Left hindlimb (tissue), 1 donor: Measurements from ENCODE around the gene CFAP61.
A peak's percentile ranks its signal among the peaks of the same experiment; 100 is the strongest.
"Not testable (repeated sequence)": the region's sequence is repeated elsewhere in the genome, so short reads cannot be mapped to it uniquely, and the experiment has no call there.

Experiments
- DNase-seq: peaks from one replicate; pipeline ENCODE4 v3.0.0-alpha.2; 2018

Gene CFAP61

DNA sequence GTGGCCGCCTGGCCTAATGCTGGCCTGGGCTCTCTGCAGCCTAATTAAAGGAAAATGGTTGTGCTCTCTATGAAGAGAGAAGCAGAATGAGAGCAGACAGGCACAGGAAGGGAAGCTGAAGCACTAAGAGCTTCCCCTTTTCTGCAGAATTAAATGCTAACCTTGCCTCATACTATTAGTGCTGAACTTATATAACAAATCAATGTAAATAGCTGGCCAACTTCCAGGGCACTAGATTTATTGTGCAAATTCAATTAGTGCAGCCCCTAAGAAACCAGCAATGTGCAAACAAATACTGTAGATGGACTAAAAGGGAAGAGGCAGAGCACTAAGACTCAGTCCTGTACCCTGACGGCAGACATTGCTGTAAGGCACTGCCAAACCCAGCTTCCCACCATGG is 279.5 kb downstream of the CFAP61 start:
- no peak for DNase-seq

DNA sequence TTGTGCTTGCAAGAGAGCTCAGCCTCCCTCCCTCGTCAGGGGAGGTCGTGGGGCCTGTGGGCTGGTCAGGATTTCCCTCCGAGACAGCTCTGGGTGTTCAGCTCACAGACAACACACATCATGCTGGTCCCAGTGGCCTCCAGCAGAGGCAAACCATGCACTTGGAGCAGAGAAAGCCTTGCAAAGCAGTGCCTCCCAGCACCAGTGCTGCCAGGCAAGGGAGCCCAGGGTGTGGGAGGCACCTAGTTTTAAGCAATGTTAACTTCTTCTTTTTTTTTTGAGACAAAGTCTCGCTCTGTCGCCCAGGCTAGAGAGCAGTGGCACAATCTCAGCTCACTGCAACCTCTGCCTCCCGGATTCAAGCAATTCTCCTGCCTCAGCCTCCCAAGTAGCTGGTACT is 281.5 kb downstream of the CFAP61 start:
- no peak for DNase-seq

DNA sequence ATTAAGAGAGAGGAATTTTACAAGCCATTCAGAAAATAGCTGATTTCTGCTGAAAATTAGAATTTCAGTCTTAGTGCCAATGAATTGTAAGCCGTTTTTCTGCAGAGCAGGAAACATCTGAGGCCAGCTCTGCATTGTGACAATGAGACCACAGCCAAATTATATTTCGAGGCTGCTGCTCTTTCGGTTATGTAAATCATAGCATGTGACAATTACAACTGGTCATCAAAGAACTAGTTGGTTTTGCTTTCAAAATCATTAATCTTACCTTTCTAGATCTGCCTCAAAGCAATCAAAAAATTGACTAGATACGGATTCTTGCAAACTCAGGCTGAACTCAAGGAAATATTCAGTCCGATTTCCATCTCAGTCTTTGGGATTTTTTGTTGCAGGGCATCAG is 282.2 kb downstream of the CFAP61 start:
- DNase-seq: no peak

DNA sequence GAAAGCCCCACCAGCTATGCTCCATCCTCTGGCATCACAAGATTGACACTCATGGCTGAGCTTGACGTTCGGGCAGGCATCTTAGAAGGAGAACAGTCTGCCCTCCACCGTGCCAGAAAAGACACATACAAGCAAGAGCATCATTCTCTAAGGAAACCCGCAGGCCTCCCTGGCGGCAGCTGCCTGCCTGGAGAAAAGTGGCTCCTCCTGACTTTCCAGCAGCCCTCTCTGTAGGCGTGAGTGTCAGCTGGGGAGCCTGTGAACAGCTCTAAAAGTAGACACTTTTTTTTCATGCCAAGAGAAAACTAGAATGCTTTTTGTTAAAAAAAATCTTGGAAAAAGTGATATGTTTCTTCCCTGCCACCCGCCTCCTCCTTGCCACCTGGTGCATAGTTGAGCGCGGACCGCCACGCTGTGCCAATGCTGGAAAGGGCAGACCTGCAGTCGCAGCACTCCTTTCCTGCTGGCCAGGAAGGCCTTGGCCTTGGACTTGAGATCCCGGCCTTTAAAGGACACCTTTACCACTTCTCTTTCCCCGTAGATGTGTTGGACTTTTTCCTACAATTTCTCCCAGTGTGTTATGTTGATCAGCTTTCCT is 285.9 kb downstream of the CFAP61 start:
- no peak for DNase-seq

DNA sequence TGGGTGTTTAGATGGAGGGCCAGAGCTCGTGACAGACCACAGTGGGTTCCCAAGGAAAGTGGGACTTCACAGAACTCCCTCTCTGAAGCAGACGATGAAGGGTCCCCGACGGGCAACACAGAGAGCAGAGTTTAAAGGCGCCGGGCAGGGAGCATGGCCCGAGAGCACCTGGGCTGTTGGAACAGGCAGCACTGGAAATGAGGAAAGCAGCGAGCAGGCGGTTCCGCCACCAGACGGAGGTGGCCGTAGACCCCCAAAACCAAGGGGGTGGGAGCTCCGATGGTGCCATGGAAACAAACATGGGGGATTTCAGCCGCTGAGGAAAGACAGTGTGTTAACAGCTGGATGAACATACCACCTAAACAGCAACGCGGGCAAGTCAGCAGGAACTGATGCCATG is 288.1 kb downstream of the CFAP61 start:
- DNase-seq: no peak

DNA sequence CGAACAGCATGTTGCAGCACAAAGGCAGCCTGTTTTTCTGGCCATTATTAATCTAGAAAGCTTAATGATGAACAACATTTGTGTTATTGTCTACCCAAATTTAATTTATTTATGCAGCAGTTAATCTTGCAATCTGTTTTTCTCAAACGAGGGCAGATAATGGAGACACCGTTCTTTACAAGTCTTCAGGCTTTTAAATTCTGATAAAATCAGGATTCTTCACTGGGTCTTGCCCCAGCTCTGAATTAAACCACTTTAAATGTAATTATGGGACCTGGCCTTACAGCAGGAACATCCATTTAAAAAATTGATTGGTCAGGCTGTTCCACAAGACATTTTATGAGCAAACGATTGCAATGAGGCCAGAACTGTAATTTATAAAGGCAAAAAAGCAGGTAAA is 289.0 kb downstream of the CFAP61 start:
- no peak for DNase-seq

DNA sequence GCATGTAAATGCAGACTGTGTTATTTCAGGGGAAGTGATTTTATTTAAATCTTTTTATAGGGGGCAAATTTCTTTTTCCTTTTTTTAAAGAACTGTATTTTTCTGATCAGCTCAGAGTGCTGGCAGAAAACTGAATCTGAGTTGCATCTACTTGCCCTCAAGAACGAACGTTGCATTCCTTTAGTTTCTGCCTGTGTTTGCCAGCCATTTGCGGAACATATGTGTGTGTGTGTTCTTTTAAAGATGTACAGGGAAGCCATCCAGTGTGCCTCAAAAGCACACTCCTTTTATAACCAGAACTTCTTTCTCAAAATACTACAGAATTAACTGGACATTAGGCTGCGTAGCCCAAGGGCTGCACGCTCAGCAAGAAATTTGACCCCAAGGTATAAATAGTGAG is 289.7 kb downstream of the CFAP61 start:
- no peak for DNase-seq

DNA sequence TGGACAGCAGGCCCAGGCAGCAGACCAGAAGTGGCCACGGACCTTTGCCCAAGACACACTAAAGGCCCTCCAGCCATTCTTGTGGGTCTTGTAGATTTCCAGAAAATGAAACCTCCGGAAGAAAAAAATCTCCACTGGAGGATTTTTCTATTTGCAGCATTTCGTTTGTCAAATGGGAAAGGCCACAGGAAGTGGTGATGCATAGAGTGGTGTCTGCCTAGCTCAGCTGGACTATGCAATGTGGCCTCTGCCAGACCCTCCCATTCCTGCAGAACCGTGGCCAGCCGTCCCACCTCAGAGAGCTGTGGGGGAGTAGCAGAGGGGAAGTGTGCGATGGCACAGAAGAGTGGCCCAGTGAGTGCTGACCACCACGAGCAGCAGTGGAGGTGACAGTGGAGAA is 291.6 kb downstream of the CFAP61 start:
- DNase-seq: no peak

DNA sequence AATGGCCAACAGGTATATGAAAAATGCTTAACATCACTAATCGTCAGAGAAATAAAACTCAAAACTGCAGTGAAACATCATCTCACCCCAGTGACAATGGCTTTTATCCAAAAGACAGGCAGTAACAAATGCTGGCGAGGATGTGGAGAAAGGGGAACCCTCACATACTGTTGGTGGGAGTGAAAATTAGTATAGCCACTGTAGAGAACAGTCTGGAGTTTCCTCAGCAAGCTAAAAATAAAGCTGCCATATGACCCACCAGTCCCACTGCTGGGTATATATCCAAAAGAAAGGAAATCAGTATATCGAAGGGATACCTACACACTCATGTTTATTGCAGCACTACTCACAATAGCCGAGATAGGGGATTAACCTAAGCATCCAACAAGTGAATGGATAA is 292.1 kb downstream of the CFAP61 start:
- no peak for DNase-seq

DNA sequence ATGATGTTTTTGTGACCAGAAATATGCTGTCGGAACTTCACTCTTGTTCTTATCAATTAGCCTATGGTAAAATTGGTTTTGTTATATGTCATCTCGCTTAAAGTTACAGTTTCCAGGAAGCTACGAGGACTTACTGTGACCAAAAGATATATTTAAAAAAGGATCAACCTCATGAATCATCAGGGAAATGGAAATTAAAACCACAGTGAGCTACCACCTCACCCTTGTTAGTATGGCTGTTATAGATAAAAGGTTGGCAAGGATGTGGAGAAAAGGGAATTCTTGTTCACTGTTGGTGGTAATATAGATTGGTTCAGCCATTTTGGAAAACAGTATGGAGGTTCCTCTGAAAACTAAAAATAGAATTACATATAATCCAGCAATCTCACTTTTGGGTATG is 301.2 kb downstream of the CFAP61 start:
- DNase-seq: no peak

DNA sequence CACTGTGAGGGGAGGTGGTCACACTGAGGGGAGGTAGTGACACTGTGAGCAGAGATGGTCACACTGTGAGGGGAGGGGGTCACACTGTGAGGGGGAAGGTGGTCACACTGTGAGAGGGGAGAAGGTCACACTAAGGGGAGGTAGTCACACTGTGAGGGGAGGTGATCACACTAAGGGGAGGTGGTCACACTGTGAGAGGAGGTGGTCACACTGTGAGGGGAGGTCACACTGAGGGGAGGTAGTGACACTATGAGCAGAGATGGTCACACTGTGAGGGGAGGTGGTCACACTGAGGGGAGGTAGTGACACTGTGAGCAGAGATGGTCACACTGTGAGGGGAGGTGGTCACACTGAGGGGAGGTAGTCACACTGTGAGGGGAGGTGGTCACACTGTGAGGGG is 303.2 kb downstream of the CFAP61 start:
- not testable (repeated sequence) for DNase-seq

DNA sequence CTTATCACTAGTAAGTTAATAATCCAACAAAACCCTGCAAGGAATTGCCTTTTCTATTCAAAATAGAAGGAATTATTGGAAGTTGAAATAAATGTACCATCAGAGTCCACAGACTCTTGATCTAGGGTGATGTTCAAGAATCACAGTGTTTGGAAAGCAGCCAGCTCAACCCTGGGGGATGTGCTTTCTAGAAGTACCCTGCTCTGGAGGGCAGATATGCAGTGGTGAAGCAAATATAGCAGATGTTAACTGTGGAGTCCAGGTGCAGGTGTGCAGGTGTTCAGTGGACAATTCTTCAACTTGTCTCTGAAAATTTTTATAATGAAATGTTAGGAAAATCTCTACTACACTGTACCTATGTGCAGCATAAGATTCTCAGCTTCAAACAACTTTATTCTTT is 306.5 kb downstream of the CFAP61 start:
- no peak for DNase-seq

DNA sequence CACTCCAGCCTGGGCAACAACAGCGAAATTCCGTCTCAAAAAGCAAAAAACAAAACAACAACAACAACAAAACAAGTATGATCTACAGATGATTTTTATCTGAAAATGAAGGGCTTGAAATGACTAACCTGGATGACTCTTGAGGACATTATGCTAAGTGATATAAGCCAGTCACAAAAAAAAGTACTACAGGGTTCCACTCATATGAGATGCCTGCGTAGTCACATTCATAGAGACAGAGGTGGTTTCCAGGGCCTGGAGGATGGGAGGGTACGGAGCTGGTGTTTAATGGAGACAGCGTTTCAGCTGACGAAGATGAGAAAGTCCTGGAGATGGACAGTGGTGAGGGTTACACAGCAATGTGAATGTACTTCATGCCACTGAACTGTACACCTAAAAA is 307.3 kb downstream of the CFAP61 start:
- no peak for DNase-seq

DNA sequence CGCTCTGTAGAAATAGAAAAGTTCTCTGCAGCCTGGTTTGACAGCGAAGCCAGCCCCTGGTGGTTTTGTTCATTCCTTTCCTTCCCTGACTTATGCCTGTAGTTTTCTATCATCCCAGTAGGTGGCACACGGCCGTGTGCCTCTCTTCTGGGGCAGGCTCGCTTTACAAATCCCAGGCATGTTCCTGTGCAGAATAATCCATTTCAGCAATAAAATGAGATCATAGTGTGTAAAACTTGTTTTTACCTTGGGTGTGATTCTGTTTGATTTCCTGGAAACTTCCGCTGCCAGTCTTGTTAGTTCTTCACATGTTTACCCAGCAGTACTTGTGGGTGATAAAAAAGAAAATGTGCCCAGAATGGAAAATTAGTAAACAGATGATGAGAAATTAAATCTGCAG is 308.1 kb downstream of the CFAP61 start:
- peak; percentile 61 for DNase-seq

DNA sequence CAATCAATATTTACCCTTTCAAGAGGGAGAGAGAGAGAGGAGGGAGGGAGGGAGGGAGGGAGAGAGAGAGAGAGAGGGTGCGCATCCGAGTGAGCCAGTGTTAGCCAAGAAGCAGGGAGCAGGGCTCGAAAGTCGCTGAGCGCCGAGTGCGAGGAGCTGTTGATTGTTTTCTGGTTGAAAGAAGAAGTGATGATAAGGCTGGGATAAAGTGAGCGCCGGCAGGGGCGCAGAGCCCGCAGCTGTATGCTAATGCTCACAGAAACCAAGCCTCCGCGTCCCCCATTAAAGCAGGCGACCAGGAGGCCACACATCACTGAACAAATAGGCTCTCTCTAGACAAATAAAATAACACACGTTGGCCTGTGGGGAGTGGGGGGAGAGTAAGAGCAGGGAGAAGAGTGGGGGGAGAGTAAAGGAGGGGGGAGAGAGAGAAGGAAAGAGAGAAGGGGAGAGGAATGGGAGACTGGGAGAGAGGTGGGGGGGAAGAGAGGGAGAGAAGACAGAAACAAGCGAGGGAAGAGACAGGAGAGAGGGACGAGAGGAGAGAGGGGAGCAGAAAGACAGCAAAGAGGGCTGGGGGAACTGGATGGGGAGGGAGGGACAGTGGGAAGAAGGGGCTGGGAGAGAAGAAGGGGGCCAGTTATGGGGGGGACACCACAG is 310.6 kb downstream of the CFAP61 start:
- DNase-seq: no peak

DNA sequence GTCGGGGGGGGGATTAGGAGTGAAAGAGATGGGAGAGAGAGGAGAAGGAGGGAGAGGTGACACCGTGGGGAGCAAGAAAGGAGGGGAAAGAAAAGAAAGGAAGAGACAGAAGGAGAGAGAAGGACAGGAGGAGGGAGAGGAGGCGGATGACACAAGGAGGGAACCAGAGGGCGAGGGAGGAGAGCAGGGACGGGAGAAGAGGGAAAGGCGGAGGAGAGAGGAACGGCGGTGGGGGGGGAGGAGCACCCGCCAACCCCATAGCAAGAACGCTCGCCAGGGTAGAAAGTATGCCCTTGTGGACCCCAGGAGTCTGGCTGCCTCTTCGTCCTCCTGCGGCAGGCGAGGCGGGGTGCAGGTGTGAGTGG is 311.1 kb downstream of the CFAP61 start:
- DNase-seq: no peak

DNA sequence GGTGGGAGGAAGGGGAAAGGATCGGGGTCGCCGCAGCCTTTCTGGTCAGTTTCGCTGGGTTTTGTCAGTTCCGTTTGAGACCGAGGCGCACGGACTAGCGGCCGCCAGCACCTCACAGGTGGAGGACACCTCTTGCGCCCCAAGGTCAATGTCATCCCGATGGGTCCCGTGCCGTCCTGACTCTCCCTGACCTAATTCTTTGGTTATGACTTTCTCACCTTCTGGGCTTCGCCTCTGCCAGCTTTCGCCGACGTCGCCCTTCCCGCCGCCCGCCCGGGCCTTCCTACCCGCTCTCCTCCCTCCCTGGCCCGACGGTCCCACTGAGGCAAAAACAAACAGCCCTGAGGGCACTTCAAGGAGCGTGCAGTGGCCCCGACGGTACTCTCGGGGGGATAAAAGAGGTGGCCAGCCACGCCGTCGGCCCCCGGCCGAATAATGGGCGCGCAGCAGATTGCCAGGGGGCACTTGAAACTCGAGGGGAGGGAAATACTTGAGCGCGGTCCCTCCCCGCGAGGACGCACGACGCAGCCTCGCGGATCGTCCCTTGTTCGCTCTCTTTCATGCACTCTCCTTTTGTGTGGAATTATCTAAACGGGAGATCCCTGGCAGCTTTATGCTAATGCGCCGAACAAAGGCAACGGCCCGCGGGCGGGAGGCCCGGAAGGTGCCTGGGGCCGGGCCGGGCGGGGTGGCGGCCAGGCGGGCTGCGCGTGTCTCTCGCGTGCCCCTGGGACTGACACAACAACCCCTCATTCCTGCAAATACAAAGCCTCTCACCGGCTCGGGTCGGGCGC is 311.7 kb downstream of the CFAP61 start:
- no peak for DNase-seq

DNA sequence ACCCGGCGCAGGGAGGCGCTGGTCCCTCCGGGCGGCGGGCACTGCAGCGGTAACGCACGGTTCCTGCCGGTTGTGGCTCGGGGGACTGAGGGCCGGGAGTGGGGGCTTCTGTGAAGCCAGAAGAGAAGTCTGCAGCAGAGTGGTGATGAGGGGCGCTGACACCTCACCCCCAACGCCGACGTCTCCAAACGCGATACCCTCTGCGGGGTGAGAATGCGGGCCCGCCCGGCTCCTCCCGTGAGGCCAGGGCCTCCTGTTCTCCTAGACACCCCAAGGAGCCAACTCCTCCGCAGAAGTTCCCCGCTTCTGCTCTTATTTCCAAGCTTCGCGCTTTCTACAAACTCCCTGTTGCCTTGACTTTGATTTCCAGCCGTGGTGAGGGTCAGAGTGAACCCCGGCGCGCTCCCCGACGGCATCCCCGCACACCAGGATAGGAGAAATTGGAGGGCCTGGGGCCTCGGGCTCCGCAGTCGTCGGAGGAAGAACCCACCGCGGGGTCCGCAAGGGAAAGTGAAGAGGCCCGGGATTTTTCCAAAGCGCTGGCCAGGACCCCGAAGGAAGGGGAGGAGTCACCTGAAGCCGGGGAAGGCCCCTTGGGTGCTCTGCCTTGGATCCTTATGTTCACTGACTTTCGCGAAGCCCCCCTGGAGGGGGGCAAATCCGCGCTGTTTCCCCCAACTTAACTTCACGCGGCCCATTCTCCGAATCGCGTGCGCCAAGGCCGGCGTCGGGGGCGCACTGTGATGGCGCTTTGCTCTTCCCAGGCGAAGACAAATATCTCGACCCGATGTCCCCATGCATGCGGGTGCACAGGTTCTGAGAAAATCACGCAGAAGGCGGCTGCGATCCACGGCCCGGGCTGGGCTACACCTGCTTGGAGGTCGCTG is 312.5 kb downstream of the CFAP61 start:
- no peak for DNase-seq

DNA sequence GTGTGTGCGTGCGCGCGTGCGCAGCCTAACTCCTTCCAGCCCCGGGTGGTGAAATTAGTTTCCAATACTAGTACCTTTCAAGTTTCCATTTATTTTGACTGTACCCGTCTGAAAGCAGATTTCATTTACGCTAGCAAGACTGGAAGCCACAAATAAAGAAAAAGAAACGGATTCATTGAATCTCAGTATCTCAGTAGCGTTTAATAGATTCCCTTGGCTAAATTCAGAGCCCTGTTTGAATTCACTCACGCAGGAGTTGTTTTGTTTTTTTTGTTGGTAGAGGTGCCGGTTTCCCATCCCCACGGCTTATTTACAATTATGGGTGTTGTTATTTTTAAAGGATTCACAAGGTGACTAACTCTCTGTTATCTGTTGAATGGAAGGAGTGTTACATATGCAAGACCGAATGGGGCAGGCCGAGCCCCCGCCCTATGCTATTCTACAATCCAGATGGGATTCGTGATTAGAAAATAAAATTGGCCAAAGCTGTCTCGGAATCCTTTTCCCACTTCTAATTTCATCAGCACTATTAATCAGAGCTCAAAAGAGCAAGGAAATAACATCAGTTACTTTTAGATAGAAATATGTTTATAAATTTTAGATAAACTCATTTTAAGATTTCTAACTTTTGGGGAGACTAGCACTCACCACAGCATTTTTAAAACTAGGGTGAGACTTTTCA is 313.3 kb downstream of the CFAP61 start:
- no peak for DNase-seq

DNA sequence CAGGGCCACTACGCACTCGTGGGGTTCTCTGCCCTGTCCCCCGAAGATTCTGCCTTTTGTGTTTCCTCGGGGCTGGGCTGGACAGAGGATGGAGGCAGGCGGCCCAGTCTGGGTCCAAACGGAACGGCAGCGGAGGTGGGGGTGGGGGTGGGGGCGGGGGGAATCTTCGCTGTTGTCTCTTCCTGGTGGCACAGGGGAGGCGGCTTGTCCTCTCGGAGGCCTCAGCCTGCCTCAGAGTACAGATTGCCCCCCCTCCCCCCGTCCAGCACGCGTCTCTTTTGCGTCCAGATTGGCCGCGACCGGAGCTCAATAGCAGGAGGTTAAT is 314.2 kb downstream of the CFAP61 start:
- DNase-seq: no peak

DNA sequence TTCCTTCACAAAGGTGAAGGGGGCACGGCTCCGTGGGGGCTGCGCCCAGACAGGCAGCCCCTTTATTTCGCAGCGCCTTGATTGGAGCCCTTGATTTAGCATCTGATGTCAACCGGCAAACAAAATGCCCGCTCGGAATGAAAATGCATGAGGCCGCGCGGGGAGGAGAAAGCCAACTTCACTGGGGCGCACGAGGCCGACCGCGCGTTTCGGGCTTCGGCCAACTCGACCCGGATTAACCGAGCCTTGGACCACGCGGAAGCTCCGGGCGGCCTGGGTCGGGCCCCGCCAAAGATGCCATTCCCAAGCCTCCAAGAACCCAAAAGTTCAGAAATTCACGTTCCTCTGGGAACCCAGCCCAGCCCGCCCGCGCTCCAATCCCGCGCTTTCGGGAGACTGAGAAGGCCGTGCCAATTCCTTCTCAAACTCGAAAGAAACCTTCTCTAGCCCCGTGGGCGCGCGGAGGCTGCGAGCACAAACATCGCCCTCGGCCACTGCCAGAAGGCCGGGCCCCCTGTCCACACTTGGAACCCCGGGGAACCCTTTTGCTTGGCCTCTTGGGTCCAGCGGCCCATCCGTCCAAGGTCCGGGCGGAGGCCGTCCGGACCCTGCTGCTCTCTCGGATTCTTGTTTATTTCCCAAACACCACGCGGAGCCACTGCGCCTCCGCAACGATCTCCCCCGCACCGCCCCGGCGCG is 314.7 kb downstream of the CFAP61 start:
- no peak for DNase-seq
